ENCODE measurements around the gene POU2AF2. TPM values are rescaled to one million over a fixed set of nuclear protein-coding genes. Genes with fewer than 3 reads are reported as not detected.
"Not testable (repeated sequence)": the region's sequence is repeated elsewhere in the genome, so short reads cannot be mapped to it uniquely, and the experiment has no call there.

POU2AF2 gene
- total and polyA plus RNA-seq, 4 experiments from 2014 or later: not detected

GRCh38 chr11:111253630-111254029 is 8.1 kb downstream of the POU2AF2 start:
- no peak overlapping the region for H3K4me3 ChIP-seq (ENCODE audit: low read length in 2 of 2)
- Mint-ChIP-seq H3K36me3 (no peaks in the 10 kb centered on the region), H3K4me3 (no peak overlapping the region), H3K27me3 (peaks cover 18 to 27% of the 10 kb centered on the region in 2 donors), H3K9me3 (peaks cover 0 to 1% (median 0%) of the 10 kb centered on the region in 8 donors), H3K4me1 (no peaks in the 10 kb centered on the region), H3K27ac (no peak overlapping the region)
- no peak overlapping the region for H3K27ac ChIP-seq (ENCODE audit: low read depth, low read length)
- DNase-seq: no peak
- H3K36me3 ChIP-seq (ENCODE audit: insufficient read depth, low read length): no peaks in the 10 kb centered on the region
- no peaks in the 10 kb centered on the region for H3K4me1 ChIP-seq (ENCODE audit: insufficient read depth, low read length)
- CTCF ChIA-PET (ENCODE audit: partially characterized antibody): no interaction called here
- POLR2A ChIA-PET (ENCODE audit: partially characterized antibody): no interaction called here
- intact Hi-C loops (cut with micrococcal nuclease): no loop called here
- no peaks in the 10 kb centered on the region for H3K9me3 ChIP-seq (ENCODE audit: control insufficient read depth in 1 of 2, low read length in 2 of 2)
- no peaks in the 10 kb centered on the region for H3K27me3 ChIP-seq (ENCODE audit: insufficient read depth, low read length)

GRCh38 chr11:111258046-111258445 is 12.5 kb downstream of the POU2AF2 start:
- no peaks in the 10 kb centered on the region for H3K36me3 Mint-ChIP-seq
- H3K9me3 ChIP-seq (ENCODE audit: control insufficient read depth in 1 of 2, low read length in 2 of 2): no peaks in the 10 kb centered on the region
- ChIA-PET POLR2A (ENCODE audit: partially characterized antibody) (no interaction called here), CTCF (ENCODE audit: partially characterized antibody) (no interaction called here)
- no peak for DNase-seq
- no peak overlapping the region for H3K27ac ChIP-seq (ENCODE audit: low read depth, low read length)
- intact Hi-C loops (cut with micrococcal nuclease): no loop called here
- H3K27me3 Mint-ChIP-seq: peaks cover 22 to 28% of the 10 kb centered on the region in 2 donors
- no peak overlapping the region for H3K27ac Mint-ChIP-seq
- H3K27me3 ChIP-seq (ENCODE audit: insufficient read depth, low read length): no peaks in the 10 kb centered on the region
- H3K36me3 ChIP-seq (ENCODE audit: insufficient read depth, low read length): no peaks in the 10 kb centered on the region
- H3K4me3 Mint-ChIP-seq: no peak overlapping the region
- H3K4me3 ChIP-seq (ENCODE audit: low read length in 2 of 2): no peak overlapping the region
- no peaks in the 10 kb centered on the region for H3K4me1 Mint-ChIP-seq
- no peaks in the 10 kb centered on the region for H3K4me1 ChIP-seq (ENCODE audit: insufficient read depth, low read length)
- no peaks in the 10 kb centered on the region for H3K9me3 Mint-ChIP-seq

GRCh38 chr11:111259896-111260295 is 14.4 kb downstream of the POU2AF2 start:
- Histone ChIP-seq H3K4me1 (ENCODE audit: insufficient read depth, low read length) (no peaks in the 10 kb centered on the region), H3K27ac (ENCODE audit: low read depth, low read length) (no peak overlapping the region), H3K36me3 (ENCODE audit: insufficient read depth, low read length) (no peaks in the 10 kb centered on the region), H3K9me3 (ENCODE audit: control insufficient read depth in 1 of 2, low read length in 2 of 2) (no peaks in the 10 kb centered on the region), H3K27me3 (ENCODE audit: insufficient read depth, low read length) (no peaks in the 10 kb centered on the region), H3K4me3 (ENCODE audit: low read length in 2 of 2) (no peak overlapping the region)
- POLR2A ChIA-PET (ENCODE audit: partially characterized antibody): no interaction called here
- H3K27ac Mint-ChIP-seq: no peak overlapping the region
- no peak overlapping the region for H3K4me3 Mint-ChIP-seq
- CTCF ChIA-PET (ENCODE audit: partially characterized antibody): no interaction called here
- peaks cover 22 to 29% of the 10 kb centered on the region in 2 donors for H3K27me3 Mint-ChIP-seq
- H3K36me3 Mint-ChIP-seq: no peaks in the 10 kb centered on the region
- intact Hi-C loops (cut with micrococcal nuclease): no loop called here
- DNase-seq: no peak
- H3K9me3 Mint-ChIP-seq: no peaks in the 10 kb centered on the region
- H3K4me1 Mint-ChIP-seq: no peaks in the 10 kb centered on the region

- H3K4me1 ChIP-seq (ENCODE audit: insufficient read depth, low read length): no peaks in the 10 kb centered on the region
- no peaks in the 10 kb centered on the region for H3K36me3 ChIP-seq (ENCODE audit: insufficient read depth, low read length)
- no peak overlapping the region for H3K27ac ChIP-seq (ENCODE audit: low read depth, low read length)
- H3K27me3 ChIP-seq (ENCODE audit: insufficient read depth, low read length): no peaks in the 10 kb centered on the region
- no peaks in the 10 kb centered on the region for H3K9me3 ChIP-seq (ENCODE audit: control insufficient read depth in 1 of 2, low read length in 2 of 2)
- H3K4me3 ChIP-seq (ENCODE audit: low read length in 2 of 2): no peak overlapping the region
- no peaks in the 10 kb centered on the region for H3K4me1 Mint-ChIP-seq
- H3K27ac Mint-ChIP-seq: no peak overlapping the region
- no peak for DNase-seq
- H3K27me3 Mint-ChIP-seq: peaks cover 22 to 29% of the 10 kb centered on the region in 2 donors
- POLR2A ChIA-PET (ENCODE audit: partially characterized antibody): no interaction called here
- H3K9me3 Mint-ChIP-seq: no peaks in the 10 kb centered on the region
- intact Hi-C loops (cut with micrococcal nuclease): no loop called here
- no peaks in the 10 kb centered on the region for H3K36me3 Mint-ChIP-seq
- CTCF ChIA-PET (ENCODE audit: partially characterized antibody): interaction anchor here (1.1 kb wide), 1 partner anchor 31 kb away, joined by 3 read pairs; no protein-coding TSS in a partner anchor
- no peak overlapping the region for H3K4me3 Mint-ChIP-seq
Measured at GRCh38 chr11:111260811-111261210, 15.3 kb downstream of the POU2AF2 start.

- H3K9me3 ChIP-seq (ENCODE audit: control insufficient read depth in 1 of 2, low read length in 2 of 2): no peaks in the 10 kb centered on the region
- H3K9me3 Mint-ChIP-seq: no peaks in the 10 kb centered on the region
- intact Hi-C loops (cut with micrococcal nuclease): no loop called here
- peak overlapping the region in 1 of 7 donors; percentile 59 for H3K27ac Mint-ChIP-seq
- CTCF ChIA-PET (ENCODE audit: partially characterized antibody): no interaction called here
- no peak overlapping the region for H3K4me3 ChIP-seq (ENCODE audit: low read length in 2 of 2)
- DNase-seq: no peak
- no peaks in the 10 kb centered on the region for H3K4me1 Mint-ChIP-seq
- no peaks in the 10 kb centered on the region for H3K36me3 Mint-ChIP-seq
- no peaks in the 10 kb centered on the region for H3K27me3 ChIP-seq (ENCODE audit: insufficient read depth, low read length)
- POLR2A ChIA-PET (ENCODE audit: partially characterized antibody): no interaction called here
- H3K4me1 ChIP-seq (ENCODE audit: insufficient read depth, low read length): no peaks in the 10 kb centered on the region
- H3K27ac ChIP-seq (ENCODE audit: low read depth, low read length): no peak overlapping the region
- H3K4me3 Mint-ChIP-seq: no peak overlapping the region
- no peaks in the 10 kb centered on the region for H3K36me3 ChIP-seq (ENCODE audit: insufficient read depth, low read length)
- H3K27me3 Mint-ChIP-seq: peaks cover 14 to 17% of the 10 kb centered on the region in 2 donors
Measured at GRCh38 chr11:111264646-111265045, 19.1 kb downstream of the POU2AF2 start.

- no peaks in the 10 kb centered on the region for H3K4me1 ChIP-seq (ENCODE audit: insufficient read depth, low read length)
- intact Hi-C loops (cut with micrococcal nuclease): no loop called here
- H3K36me3 ChIP-seq (ENCODE audit: insufficient read depth, low read length): no peaks in the 10 kb centered on the region
- H3K4me1 Mint-ChIP-seq: no peaks in the 10 kb centered on the region
- no peaks in the 10 kb centered on the region for H3K36me3 Mint-ChIP-seq
- no peak overlapping the region for H3K27ac ChIP-seq (ENCODE audit: low read depth, low read length)
- H3K27me3 Mint-ChIP-seq: peaks cover 10 to 12% of the 10 kb centered on the region in 2 donors
- CTCF ChIA-PET (ENCODE audit: partially characterized antibody): no interaction called here
- H3K4me3 ChIP-seq (ENCODE audit: low read length in 2 of 2): no peak overlapping the region
- no peaks in the 10 kb centered on the region for H3K27me3 ChIP-seq (ENCODE audit: insufficient read depth, low read length)
- no peak overlapping the region for H3K4me3 Mint-ChIP-seq
- no peaks in the 10 kb centered on the region for H3K9me3 ChIP-seq (ENCODE audit: control insufficient read depth in 1 of 2, low read length in 2 of 2)
- no peak for DNase-seq
- POLR2A ChIA-PET (ENCODE audit: partially characterized antibody): no interaction called here
- no peak overlapping the region for H3K27ac Mint-ChIP-seq
- H3K9me3 Mint-ChIP-seq: no peaks in the 10 kb centered on the region
Measured at GRCh38 chr11:111265421-111265820, 19.9 kb downstream of the POU2AF2 start.

GRCh38 chr11:111268303-111268702 is 22.8 kb downstream of the POU2AF2 start:
- not testable (repeated sequence) for H3K4me1 Mint-ChIP-seq

More at GRCh38 chr11:111268303-111268702, 22.8 kb downstream of the POU2AF2 start:
- H3K27me3 ChIP-seq (ENCODE audit: insufficient read depth, low read length); H3K27ac ChIP-seq (ENCODE audit: low read depth, low read length); H3K4me1 ChIP-seq (ENCODE audit: insufficient read depth, low read length); H3K4me3 ChIP-seq (ENCODE audit: low read length in 2 of 2); H3K9me3 Mint-ChIP-seq; H3K27ac Mint-ChIP-seq; H3K9me3 ChIP-seq (ENCODE audit: control insufficient read depth in 1 of 2, low read length in 2 of 2); H3K36me3 ChIP-seq (ENCODE audit: insufficient read depth, low read length); DNase-seq; H3K36me3 Mint-ChIP-seq; H3K4me3 Mint-ChIP-seq; intact Hi-C loops (cut with micrococcal nuclease); POLR2A ChIA-PET (ENCODE audit: partially characterized antibody): not testable (repeated sequence)
- CTCF ChIA-PET (ENCODE audit: partially characterized antibody): interaction anchor here (1.3 to 1.5 kb wide), 2 partner anchors 14 to 159 kb away, joined by 3 to 8 read pairs; no protein-coding TSS in a partner anchor
- H3K27me3 Mint-ChIP-seq: peaks cover 9 to 12% of the 10 kb centered on the region in 2 donors
